Measurements from ENCODE around the gene PGBD4.
"Not testable (repeated sequence)": the region's sequence is repeated elsewhere in the genome, so short reads cannot be mapped to it uniquely, and the experiment has no call there.

PGBD4 gene

GRCh38 chr15:34114739-34115138 is 12.9 kb downstream of the PGBD4 start:
- no peaks in the 10 kb centered on the region for H3K36me3 ChIP-seq (ENCODE audit: control insufficient read depth, insufficient read depth, low read length)
- H3K27me3 ChIP-seq (ENCODE audit: control insufficient read depth, insufficient read depth, low read length) = no peaks in the 10 kb centered on the region
- no peaks in the 10 kb centered on the region for H3K9me3 ChIP-seq (ENCODE audit: control insufficient read depth, insufficient read depth, low read length)
- H3K9ac ChIP-seq (ENCODE audit: low read depth, low read length) = no peak overlapping the region
- no peak overlapping the region for H3K27ac ChIP-seq (ENCODE audit: low read depth, low read length)
- no peak overlapping the region for H3K4me3 ChIP-seq (ENCODE audit: low read depth, low read length)
- H3K4me1 ChIP-seq (ENCODE audit: control insufficient read depth, insufficient read depth, low read length) = peaks cover 4% of the 10 kb centered on the region; the same call in 1 of the 2 replicates

- H3K4me1 ChIP-seq (ENCODE audit: control insufficient read depth, insufficient read depth, low read length) = no peaks in the 10 kb centered on the region
- no peak overlapping the region for H3K27ac ChIP-seq (ENCODE audit: low read depth, low read length)
- H3K4me3 ChIP-seq (ENCODE audit: low read depth, low read length) = no peak overlapping the region
- H3K27me3 ChIP-seq (ENCODE audit: control insufficient read depth, insufficient read depth, low read length) = no peaks in the 10 kb centered on the region
- H3K9me3 ChIP-seq (ENCODE audit: control insufficient read depth, insufficient read depth, low read length) = no peaks in the 10 kb centered on the region
- no peaks in the 10 kb centered on the region for H3K36me3 ChIP-seq (ENCODE audit: control insufficient read depth, insufficient read depth, low read length)
- no peak overlapping the region for H3K9ac ChIP-seq (ENCODE audit: low read depth, low read length)
Observed at GRCh38 chr15:34116620-34117019, 14.7 kb downstream of the PGBD4 start.

GRCh38 chr15:34119291-34119690 is 17.4 kb downstream of the PGBD4 start:
- Histone ChIP-seq H3K36me3 (ENCODE audit: control insufficient read depth, insufficient read depth, low read length) (no peaks in the 10 kb centered on the region), H3K9me3 (ENCODE audit: control insufficient read depth, insufficient read depth, low read length) (no peaks in the 10 kb centered on the region), H3K4me1 (ENCODE audit: control insufficient read depth, insufficient read depth, low read length) (no peaks in the 10 kb centered on the region), H3K27me3 (ENCODE audit: control insufficient read depth, insufficient read depth, low read length) (no peaks in the 10 kb centered on the region), H3K4me3 (ENCODE audit: low read depth, low read length) (no peak overlapping the region), H3K9ac (ENCODE audit: low read depth, low read length) (no peak overlapping the region), H3K27ac (ENCODE audit: low read depth, low read length) (no peak overlapping the region)

DNA sequence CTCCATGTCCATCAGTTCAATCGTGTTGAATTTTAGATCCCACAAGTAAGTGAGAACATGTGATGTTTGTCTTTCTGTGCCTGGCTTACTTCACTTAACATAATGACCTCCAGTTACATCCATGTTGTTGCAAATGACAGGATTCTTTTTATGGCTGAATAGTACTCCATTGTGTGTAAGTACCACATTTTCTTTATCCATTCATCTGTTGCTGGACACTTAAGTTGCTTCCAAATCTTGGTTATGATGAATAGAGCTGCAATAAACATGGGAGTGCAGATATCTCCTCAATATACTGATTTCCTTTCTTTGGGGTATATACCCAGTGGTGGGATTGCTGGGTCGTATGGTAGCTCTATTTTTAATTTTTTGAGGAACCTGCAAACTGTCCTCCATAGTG is 18.5 kb downstream of the PGBD4 start:
- H3K27me3 ChIP-seq (ENCODE audit: control insufficient read depth, insufficient read depth, low read length); H3K36me3 ChIP-seq (ENCODE audit: control insufficient read depth, insufficient read depth, low read length); H3K9ac ChIP-seq (ENCODE audit: low read depth, low read length); H3K27ac ChIP-seq (ENCODE audit: low read depth, low read length); H3K9me3 ChIP-seq (ENCODE audit: control insufficient read depth, insufficient read depth, low read length); H3K4me3 ChIP-seq (ENCODE audit: low read depth, low read length); H3K4me1 ChIP-seq (ENCODE audit: control insufficient read depth, insufficient read depth, low read length): not testable (repeated sequence)

DNA sequence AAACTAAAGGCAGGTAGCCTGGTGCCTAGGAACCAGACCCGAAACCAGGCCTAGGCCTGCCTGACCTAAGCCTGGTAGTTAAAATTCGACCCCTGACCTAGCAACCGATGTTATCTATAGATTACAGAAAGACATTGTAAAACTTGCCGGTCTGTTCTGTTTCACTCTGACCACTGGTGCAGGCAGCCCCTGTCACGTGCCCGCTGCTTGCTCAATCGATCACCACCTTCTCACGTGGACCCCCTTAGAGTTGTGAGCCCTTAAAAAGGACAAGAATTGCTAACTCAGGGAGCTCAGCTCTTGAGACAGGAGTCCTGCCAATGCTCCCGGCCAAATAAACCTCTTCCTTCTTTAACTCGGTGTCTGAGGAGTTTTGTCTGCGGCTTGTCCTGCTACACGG is 19.9 kb downstream of the PGBD4 start:
- not testable (repeated sequence) for H3K4me1 ChIP-seq (ENCODE audit: control insufficient read depth, insufficient read depth, low read length); H3K27me3 ChIP-seq (ENCODE audit: control insufficient read depth, insufficient read depth, low read length); H3K9ac ChIP-seq (ENCODE audit: low read depth, low read length); H3K9me3 ChIP-seq (ENCODE audit: control insufficient read depth, insufficient read depth, low read length); H3K27ac ChIP-seq (ENCODE audit: low read depth, low read length); H3K36me3 ChIP-seq (ENCODE audit: control insufficient read depth, insufficient read depth, low read length); H3K4me3 ChIP-seq (ENCODE audit: low read depth, low read length)

DNA sequence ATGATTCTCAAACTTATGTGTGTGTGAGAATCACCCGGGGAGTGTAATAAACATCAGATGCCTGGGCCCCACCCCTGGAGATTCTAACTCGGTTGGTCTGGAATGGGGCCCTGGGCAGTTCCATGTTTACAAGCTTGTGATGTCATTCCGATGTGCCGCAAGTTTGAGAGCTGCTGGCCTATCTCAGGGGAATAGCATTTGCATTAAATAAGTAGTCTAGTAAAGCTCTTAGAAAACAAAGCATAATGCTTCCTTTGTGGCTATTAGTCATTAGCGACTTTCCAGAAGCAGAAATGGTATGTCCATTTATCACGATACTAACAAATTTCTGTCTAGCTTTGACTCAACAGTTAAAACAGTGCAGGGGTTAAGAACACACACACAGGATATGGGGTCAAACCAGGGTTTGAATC is 20.9 kb downstream of the PGBD4 start:
- Histone ChIP-seq H3K27me3 (ENCODE audit: control insufficient read depth, insufficient read depth, low read length) (no peaks in the 10 kb centered on the region), H3K4me1 (ENCODE audit: control insufficient read depth, insufficient read depth, low read length) (peaks cover 8% of the 10 kb centered on the region; the same call in 1 of the 2 replicates), H3K4me3 (ENCODE audit: low read depth, low read length) (no peak overlapping the region; the same call in 1 of the 2 replicates), H3K9me3 (ENCODE audit: control insufficient read depth, insufficient read depth, low read length) (no peaks in the 10 kb centered on the region), H3K9ac (ENCODE audit: low read depth, low read length) (no peak overlapping the region), H3K27ac (ENCODE audit: low read depth, low read length) (no peak overlapping the region), H3K36me3 (ENCODE audit: control insufficient read depth, insufficient read depth, low read length) (no peaks in the 10 kb centered on the region)

DNA sequence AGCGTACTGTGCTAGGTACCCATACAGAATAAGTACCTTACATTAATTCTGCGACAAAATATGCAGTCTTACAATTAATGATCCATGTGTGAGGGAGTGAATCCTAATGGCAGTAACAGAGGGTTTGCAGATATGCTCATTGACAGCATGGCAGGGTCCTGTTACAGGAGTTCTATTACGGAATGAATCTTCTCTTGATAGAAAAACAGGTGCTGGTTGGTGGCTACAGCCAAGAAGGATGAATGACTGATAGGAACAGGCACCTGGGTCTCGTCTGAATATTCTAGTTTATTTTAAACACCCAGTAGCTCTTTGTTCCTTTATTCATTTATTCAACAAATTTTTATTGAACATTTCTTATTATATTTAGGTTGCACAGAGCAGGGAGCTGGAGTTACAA is 22.8 kb downstream of the PGBD4 start:
- Histone ChIP-seq H3K9ac (ENCODE audit: low read depth, low read length) (no peak overlapping the region), H3K9me3 (ENCODE audit: control insufficient read depth, insufficient read depth, low read length) (no peaks in the 10 kb centered on the region), H3K36me3 (ENCODE audit: control insufficient read depth, insufficient read depth, low read length) (no peaks in the 10 kb centered on the region), H3K4me1 (ENCODE audit: control insufficient read depth, insufficient read depth, low read length) (peaks cover 8% of the 10 kb centered on the region; the same call in 1 of the 2 replicates), H3K27me3 (ENCODE audit: control insufficient read depth, insufficient read depth, low read length) (no peaks in the 10 kb centered on the region), H3K4me3 (ENCODE audit: low read depth, low read length) (no peak overlapping the region), H3K27ac (ENCODE audit: low read depth, low read length) (no peak overlapping the region)

- Histone ChIP-seq H3K27me3 (ENCODE audit: control insufficient read depth, insufficient read depth, low read length) (no peaks in the 10 kb centered on the region), H3K4me1 (ENCODE audit: control insufficient read depth, insufficient read depth, low read length) (peaks cover 8% of the 10 kb centered on the region; the same call in 1 of the 2 replicates), H3K4me3 (ENCODE audit: low read depth, low read length) (no peak overlapping the region), H3K27ac (ENCODE audit: low read depth, low read length) (no peak overlapping the region), H3K36me3 (ENCODE audit: control insufficient read depth, insufficient read depth, low read length) (no peaks in the 10 kb centered on the region), H3K9me3 (ENCODE audit: control insufficient read depth, insufficient read depth, low read length) (no peaks in the 10 kb centered on the region), H3K9ac (ENCODE audit: low read depth, low read length) (no peak overlapping the region)
Observed at GRCh38 chr15:34125945-34126344, 24.1 kb downstream of the PGBD4 start.

- Histone ChIP-seq H3K9ac (ENCODE audit: low read depth, low read length) (no peak overlapping the region), H3K27ac (ENCODE audit: low read depth, low read length) (no peak overlapping the region), H3K4me3 (ENCODE audit: low read depth, low read length) (no peak overlapping the region), H3K27me3 (ENCODE audit: control insufficient read depth, insufficient read depth, low read length) (no peaks in the 10 kb centered on the region), H3K36me3 (ENCODE audit: control insufficient read depth, insufficient read depth, low read length) (no peaks in the 10 kb centered on the region), H3K9me3 (ENCODE audit: control insufficient read depth, insufficient read depth, low read length) (no peaks in the 10 kb centered on the region), H3K4me1 (ENCODE audit: control insufficient read depth, insufficient read depth, low read length) (peaks cover 8% of the 10 kb centered on the region; the same call in 1 of the 2 replicates)
Observed at GRCh38 chr15:34126522-34126921, 24.6 kb downstream of the PGBD4 start.

GRCh38 chr15:34128898-34129297 is 27.0 kb downstream of the PGBD4 start:
- Histone ChIP-seq H3K9me3 (ENCODE audit: control insufficient read depth, insufficient read depth, low read length) (no peaks in the 10 kb centered on the region), H3K9ac (ENCODE audit: low read depth, low read length) (no peak overlapping the region), H3K36me3 (ENCODE audit: control insufficient read depth, insufficient read depth, low read length) (no peaks in the 10 kb centered on the region), H3K27me3 (ENCODE audit: control insufficient read depth, insufficient read depth, low read length) (no peaks in the 10 kb centered on the region), H3K4me1 (ENCODE audit: control insufficient read depth, insufficient read depth, low read length) (peaks cover 8% of the 10 kb centered on the region; the same call in 1 of the 2 replicates), H3K27ac (ENCODE audit: low read depth, low read length) (no peak overlapping the region), H3K4me3 (ENCODE audit: low read depth, low read length) (no peak overlapping the region)

DNA sequence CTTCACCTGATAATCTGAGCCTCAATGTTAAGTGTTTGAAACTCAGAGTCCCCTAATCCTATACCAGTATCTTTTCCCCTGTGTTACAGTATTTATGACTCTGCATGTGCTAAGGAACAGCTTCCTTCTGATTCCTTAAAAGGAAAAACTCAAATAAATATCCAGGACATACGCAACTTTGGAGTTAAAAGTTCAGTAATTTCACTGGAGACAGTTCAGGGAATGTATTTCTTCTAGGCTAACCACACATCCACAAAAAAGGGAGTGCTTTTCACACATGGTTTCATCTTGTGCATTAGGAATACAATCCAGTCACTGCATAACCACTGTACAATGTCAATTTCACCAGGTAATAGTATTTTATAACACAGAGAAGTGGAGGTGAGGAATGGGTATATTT is 31.0 kb downstream of the PGBD4 start:
- no peaks in the 10 kb centered on the region for H3K36me3 ChIP-seq (ENCODE audit: control insufficient read depth, insufficient read depth, low read length)
- no peaks in the 10 kb centered on the region for H3K27me3 ChIP-seq (ENCODE audit: control insufficient read depth, insufficient read depth, low read length)
- H3K9ac ChIP-seq (ENCODE audit: low read depth, low read length) = no peak overlapping the region
- no peaks in the 10 kb centered on the region for H3K9me3 ChIP-seq (ENCODE audit: control insufficient read depth, insufficient read depth, low read length)
- H3K4me3 ChIP-seq (ENCODE audit: low read depth, low read length) = no peak overlapping the region
- no peaks in the 10 kb centered on the region for H3K4me1 ChIP-seq (ENCODE audit: control insufficient read depth, insufficient read depth, low read length)
- H3K27ac ChIP-seq (ENCODE audit: low read depth, low read length) = no peak overlapping the region

- Histone ChIP-seq H3K36me3 (ENCODE audit: control insufficient read depth, insufficient read depth, low read length) (0 out of 2 replicates have a peak, but pooled peaks cover under 1% of the 10 kb centered on the region), H3K27me3 (ENCODE audit: control insufficient read depth, insufficient read depth, low read length) (no peaks in the 10 kb centered on the region), H3K4me3 (ENCODE audit: low read depth, low read length) (no peak overlapping the region), H3K9me3 (ENCODE audit: control insufficient read depth, insufficient read depth, low read length) (no peaks in the 10 kb centered on the region), H3K9ac (ENCODE audit: low read depth, low read length) (no peak overlapping the region), H3K4me1 (ENCODE audit: control insufficient read depth, insufficient read depth, low read length) (no peaks in the 10 kb centered on the region), H3K27ac (ENCODE audit: low read depth, low read length) (no peak overlapping the region)
Observed at GRCh38 chr15:34133511-34133910, 31.6 kb downstream of the PGBD4 start.

Measured in HUES48 (cell line).